ENCODE data around the gene EFNB3.

GRCh38 chr17:7695586-7695985 is 9.4 kb upstream of the EFNB3 start:
- TF ChIP-seq CTCF (conservative IDR thresholded peaks at IDR 0.05; ENCODE audit: low read depth, low read length) (no peak), EZH2 (IDR thresholded peaks at IDR 0.05; ENCODE audit: borderline replicate concordance, low read depth, low read length, poor library complexity, severe bottlenecking) (no peak)

Measured in A673 (cell line).